Muscle of leg (tissue), 11 donors: ENCODE results near the gene DNMT1. TPM values are rescaled to one million over a fixed set of nuclear protein-coding genes. Genes with fewer than 3 reads are reported as not detected.

Experiments used
- DNase-seq: peaks from one replicate; pipeline ENCODE4 v3.0.0; 2013
- H3K27ac ChIP-seq: one replicate; pipeline ENCODE4 v1.5.1; 2013; ENCODE audit warnings: mild to moderate bottlenecking, low read length, control low read depth
- H3K27me3 ChIP-seq: one replicate; pipeline ENCODE4 v1.6.1; 2013; ENCODE audit warnings: low read length; ENCODE audit not compliant: control insufficient read depth, insufficient read depth
- H3K36me3 ChIP-seq: one replicate; pipeline ENCODE4 v1.6.1; 2013; ENCODE audit warnings: low read length; ENCODE audit not compliant: control insufficient read depth, insufficient read depth
- H3K4me1 ChIP-seq: one replicate; pipeline ENCODE4 v1.6.1; 2013; ENCODE audit warnings: low read length; ENCODE audit not compliant: control insufficient read depth, insufficient read depth
- H3K4me3 ChIP-seq: one replicate; pipeline ENCODE4 v1.5.1; 2013; ENCODE audit warnings: low read length, control low read depth
- H3K9me3 ChIP-seq: replicated peaks from 2 replicates; pipeline ENCODE4 v1.6.1; 2013; ENCODE audit warnings: low read depth, low read length; ENCODE audit not compliant: control insufficient read depth
- WGBS: methylation state at CpG from one replicate; pipeline ENCODE4 v1.1.5; 2013; ENCODE audit warnings: missing lambda C conversion rate; ENCODE audit not compliant: insufficient coverage; 5-methylcytosine and 5-hydroxymethylcytosine counted together
- polyA plus RNA-seq, 8 donors: library from polyadenylated mRNA; unstranded; fragments of 120-200 nt; gene quantifications; one replicate each; pipeline versions ENCODE4 v1.2.1 to v1.2.3, GENCODE V29; 2013; ENCODE audit warnings: inconsistent platforms in 1 of 8, low replicate concordance in 1 of 8; ENCODE audit not compliant: insufficient read length in 8 of 8, insufficient read depth in 1 of 8
- total RNA-seq: library from RNA; stranded (reverse); fragments of 120-200 nt; gene quantifications from one replicate; pipeline ENCODE4 v1.2.4, GENCODE V29; 2013

DNMT1 gene
- total and polyA plus RNA-seq, 9 donors: 28.3 to 83.7 (median 70.6) TPM

DNA sequence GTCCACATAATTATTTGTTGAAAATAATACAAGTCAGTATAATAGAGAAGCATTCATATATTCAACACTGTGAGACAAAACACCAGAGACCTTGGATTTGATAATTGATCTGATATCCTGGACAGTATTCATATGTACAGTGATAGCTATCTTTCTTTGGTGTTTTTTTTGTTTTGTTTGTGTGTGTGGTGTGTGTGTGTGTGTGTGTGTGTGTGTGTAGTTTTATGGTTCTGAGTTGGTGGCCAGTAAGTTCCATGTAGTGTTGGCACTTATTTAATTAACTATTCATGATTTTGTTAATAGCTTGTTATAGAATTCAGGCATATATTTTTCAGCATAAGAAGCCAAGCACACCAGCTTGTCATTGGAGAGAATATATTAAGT, 90.6 kb downstream of the DNMT1 start:
- DNase-seq: no peak
- Histone ChIP-seq H3K4me3 (no peak overlapping the region), H3K36me3 (peaks cover 17% of the 10 kb centered on the region), H3K4me1 (peaks cover 19% of the 10 kb centered on the region), H3K27me3 (no peaks in the 10 kb centered on the region), H3K27ac (peak overlapping the region; percentile 83), H3K9me3 (no peaks in the 10 kb centered on the region)

DNA sequence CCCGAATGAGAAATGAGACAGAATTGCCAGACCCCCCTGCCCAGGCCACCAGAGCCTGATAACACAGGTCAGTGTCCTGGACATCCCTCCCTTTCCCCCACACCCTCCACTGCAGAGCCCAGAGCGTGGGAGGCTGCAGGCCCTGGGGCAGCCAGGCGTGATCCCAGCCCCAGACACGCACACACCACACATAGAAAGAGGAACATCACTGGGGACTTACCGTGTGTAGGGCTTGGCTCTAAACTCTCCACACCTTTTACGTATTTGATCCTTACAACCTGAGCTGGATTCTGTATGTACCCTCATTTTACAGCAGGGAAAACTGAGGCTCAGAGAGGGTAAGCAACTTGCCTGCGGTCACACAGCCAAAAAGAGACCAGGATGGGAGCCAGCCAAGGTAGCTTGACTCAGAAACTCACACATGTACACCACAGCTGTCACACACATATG, 91.9 kb downstream of the DNMT1 start:
- no peak overlapping the region for H3K4me3 ChIP-seq
- DNase-seq: no peak
- peaks cover 19% of the 10 kb centered on the region for H3K4me1 ChIP-seq
- 71% methylated on average over 4 of the region's 7 CpGs for WGBS
- H3K36me3 ChIP-seq: peaks cover 7% of the 10 kb centered on the region
- no peaks in the 10 kb centered on the region for H3K9me3 ChIP-seq
- no peaks in the 10 kb centered on the region for H3K27me3 ChIP-seq
- H3K27ac ChIP-seq: peak overlapping the region; percentile 20

GRCh38 chr19:10100163-10100785, 94.5 kb downstream of the DNMT1 start:
- 90% methylated on average over 2 of the region's 5 CpGs for WGBS
- Histone ChIP-seq H3K9me3 (no peaks in the 10 kb centered on the region), H3K27ac (no peak overlapping the region), H3K27me3 (no peaks in the 10 kb centered on the region), H3K4me3 (no peak overlapping the region), H3K36me3 (no peaks in the 10 kb centered on the region), H3K4me1 (peaks cover 17% of the 10 kb centered on the region)
- DNase-seq: no peak

GRCh38 chr19:10096615-10096963, 98.2 kb downstream of the DNMT1 start:
- Histone ChIP-seq H3K36me3 (peaks cover 18% of the 10 kb centered on the region), H3K27me3 (no peaks in the 10 kb centered on the region), H3K4me1 (peaks cover 11% of the 10 kb centered on the region), H3K9me3 (no peaks in the 10 kb centered on the region), H3K27ac (peak overlapping the region; percentile 21), H3K4me3 (peak overlapping the region; percentile 49)
- DNase-seq: no peak
- 13% methylated on average over 23 of the region's 26 CpGs for WGBS

DNA sequence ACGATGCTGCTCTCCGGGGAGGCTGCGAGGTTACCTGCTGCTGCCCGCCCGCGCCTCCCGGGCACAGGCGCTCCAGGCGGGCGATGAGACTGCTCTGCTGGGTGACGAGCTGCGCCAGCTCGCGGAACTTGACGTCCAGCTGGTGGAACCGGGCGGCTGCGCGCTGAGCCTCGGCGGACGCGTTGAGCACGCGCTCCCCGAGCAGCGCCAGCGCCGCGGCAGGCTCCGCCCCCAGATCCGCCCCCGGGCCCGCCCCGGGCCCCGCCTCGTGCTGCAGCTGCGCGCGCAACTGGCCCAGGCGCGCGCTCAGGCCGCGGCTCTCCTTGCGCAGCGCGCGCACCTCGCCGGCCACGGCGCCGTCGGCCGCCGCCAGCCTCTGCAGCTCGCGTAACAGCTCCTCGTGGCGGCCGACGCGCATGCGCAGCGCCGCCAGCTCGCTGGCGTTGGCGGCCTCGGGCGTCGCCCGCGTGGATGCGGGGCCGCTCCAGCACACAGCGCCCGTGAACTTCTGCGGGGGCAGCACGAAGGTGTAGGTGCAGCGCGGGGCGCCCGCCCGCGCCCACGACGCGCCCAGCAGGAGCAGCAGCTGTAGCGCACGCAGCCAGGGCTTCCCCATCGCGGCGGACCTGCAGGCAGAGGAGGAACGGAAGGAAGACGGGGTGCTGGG, 98.7 kb downstream of the DNMT1 start:
- 2% methylated on average over 97 of the region's 97 CpGs for WGBS
- Histone ChIP-seq H3K9me3 (no peaks in the 10 kb centered on the region), H3K4me3 (peak overlapping the region; percentile 49), H3K4me1 (peaks cover 11% of the 10 kb centered on the region), H3K27me3 (no peaks in the 10 kb centered on the region), H3K36me3 (peaks cover 21% of the 10 kb centered on the region), H3K27ac (peak overlapping the region; percentile 71)
- peak; percentile 96 for DNase-seq

- Histone ChIP-seq H3K36me3 (peaks cover 21% of the 10 kb centered on the region), H3K27ac (peak overlapping the region; percentile 71), H3K4me3 (no peak overlapping the region), H3K4me1 (peaks cover 11% of the 10 kb centered on the region), H3K27me3 (no peaks in the 10 kb centered on the region), H3K9me3 (no peaks in the 10 kb centered on the region)
- no peak for DNase-seq
- 36% methylated on average over 4 of the region's 7 CpGs for WGBS
Observed at GRCh38 chr19:10095622-10095947, 99.2 kb downstream of the DNMT1 start.

- H3K27me3 ChIP-seq: no peaks in the 10 kb centered on the region
- 77% methylated on average over 15 of the region's 22 CpGs for WGBS
- H3K36me3 ChIP-seq: peaks cover 35% of the 10 kb centered on the region
- no peak overlapping the region for H3K27ac ChIP-seq
- H3K9me3 ChIP-seq: no peaks in the 10 kb centered on the region
- H3K4me1 ChIP-seq: peaks cover 11% of the 10 kb centered on the region
- no peak overlapping the region for H3K4me3 ChIP-seq
- DNase-seq: no peak
Observed at GRCh38 chr19:10093295-10094186, 101.2 kb downstream of the DNMT1 start.

DNA sequence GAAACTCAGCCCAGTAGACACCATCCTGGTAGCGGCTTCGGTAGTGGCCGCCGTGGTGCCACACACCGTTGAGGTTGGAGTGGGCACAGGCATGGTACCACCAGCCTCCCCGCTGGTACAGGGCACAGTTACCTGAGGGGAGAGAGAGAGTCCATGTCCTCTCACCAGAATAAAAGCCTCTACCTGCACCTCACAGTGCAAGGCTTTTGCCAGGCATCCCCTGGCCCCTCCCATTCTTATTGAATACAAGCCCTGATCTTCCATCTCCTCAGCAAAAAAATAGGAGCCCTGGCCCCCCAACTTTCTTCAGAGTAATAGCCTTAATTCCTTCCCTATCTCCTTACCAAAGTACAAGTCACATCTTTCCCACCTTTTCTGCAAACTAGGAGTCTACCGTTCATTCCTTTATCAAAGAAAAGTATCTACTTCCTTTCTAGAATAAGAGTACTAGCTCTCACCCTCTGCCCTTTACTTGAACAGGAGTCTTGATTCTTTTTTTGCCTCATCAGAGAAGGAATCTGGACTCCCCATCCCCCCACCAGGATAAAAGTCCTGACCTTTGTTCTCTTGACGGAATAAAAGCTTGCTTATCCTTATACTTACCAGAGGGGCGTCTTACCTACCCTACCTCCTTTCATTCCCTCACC, 102.0 kb downstream of the DNMT1 start:
- no peaks in the 10 kb centered on the region for H3K9me3 ChIP-seq
- no peak for DNase-seq
- 92% methylated on average over 7 of the region's 9 CpGs for WGBS
- no peak overlapping the region for H3K4me3 ChIP-seq
- H3K27me3 ChIP-seq: no peaks in the 10 kb centered on the region
- no peak overlapping the region for H3K27ac ChIP-seq
- peaks cover 11% of the 10 kb centered on the region for H3K4me1 ChIP-seq
- H3K36me3 ChIP-seq: peaks cover 35% of the 10 kb centered on the region

- peaks cover 14% of the 10 kb centered on the region for H3K4me1 ChIP-seq
- 75% methylated on average over 13 of the region's 13 CpGs for WGBS
- DNase-seq: no peak
- H3K27me3 ChIP-seq: no peaks in the 10 kb centered on the region
- peaks cover 36% of the 10 kb centered on the region for H3K36me3 ChIP-seq
- no peak overlapping the region for H3K4me3 ChIP-seq
- H3K9me3 ChIP-seq: no peaks in the 10 kb centered on the region
- H3K27ac ChIP-seq: no peak overlapping the region
Observed at GRCh38 chr19:10091895-10092641, 102.7 kb downstream of the DNMT1 start.
